Stimulated activated CD4-positive, alpha-beta T cell treated with anti-CD3 and anti-CD28 coated beads, Interleukin-4, amount 100 ng/mL, for 1 hour (primary cell): Measurements from ENCODE around the gene HTR3B.

Experiments used
- DNase-seq: peaks from one replicate; pipeline ENCODE4 v3.0.0-alpha.2; 2020

Gene HTR3B

DNA sequence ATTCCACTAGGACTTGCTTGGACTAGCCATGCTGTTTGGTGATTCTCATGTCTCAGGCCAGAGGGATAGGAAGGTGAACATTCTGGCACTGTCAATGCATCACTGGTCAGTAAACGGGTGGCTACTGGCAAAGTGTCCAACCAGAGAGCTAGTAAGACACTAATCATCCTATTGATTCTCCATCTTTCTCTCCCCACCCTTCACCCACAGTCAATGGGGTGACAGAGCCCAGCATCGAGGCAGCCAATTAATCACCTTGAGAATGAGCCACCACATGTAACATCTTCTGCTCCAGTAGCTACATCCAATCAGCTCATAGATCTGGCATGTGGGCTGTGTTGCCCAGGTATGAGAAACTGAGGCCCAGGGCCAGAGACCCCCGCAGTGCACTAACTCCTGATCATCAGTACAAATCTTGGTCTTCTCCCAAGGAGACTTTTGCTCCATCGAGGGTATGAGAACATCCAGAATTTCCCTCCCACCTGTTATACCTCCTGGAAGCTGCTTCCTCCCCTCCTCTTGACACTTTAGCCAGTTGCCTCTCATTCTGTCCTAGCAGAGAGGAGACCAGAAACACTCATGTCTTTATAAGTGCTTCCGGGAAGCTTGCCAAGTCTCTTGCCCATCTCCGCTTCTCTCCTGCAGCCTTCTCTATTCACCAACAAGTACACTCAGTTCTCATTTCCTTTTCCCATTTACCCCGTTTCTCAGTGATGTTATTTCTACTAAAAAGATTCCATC is 87.3 kb downstream of the HTR3B start:
- DNase-seq, result no peak

DNA sequence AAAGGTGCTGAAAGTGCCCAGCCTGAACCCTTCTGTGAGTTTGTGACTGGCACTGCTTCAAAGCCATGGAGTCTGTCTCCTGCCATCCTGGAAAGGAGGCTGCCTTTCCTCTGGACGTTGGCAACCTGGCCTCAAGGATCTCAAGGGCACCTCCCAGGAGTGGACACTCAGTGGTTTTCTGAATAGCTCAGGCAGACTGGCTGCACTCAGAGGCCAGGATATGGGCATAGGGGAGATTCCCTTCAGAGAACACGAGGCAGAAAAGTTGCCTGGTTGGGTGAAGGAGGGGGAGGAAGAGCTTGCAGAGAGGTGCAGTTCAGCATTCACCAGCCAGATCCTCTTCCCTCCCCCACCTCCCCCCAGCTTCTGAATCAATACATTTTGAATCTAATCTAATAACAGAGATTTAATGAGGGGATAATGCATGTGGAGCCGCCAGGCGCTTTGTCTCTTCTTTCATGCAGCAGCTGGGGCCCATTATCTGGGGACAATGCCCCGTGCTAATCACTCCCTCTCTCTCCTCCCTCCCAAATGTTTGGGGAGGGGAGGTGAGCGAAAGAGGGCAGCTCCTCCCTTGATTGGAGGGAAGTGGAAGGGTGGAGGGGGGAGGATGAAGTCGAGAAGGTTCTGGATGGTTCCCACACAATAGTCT is 88.0 kb downstream of the HTR3B start:
- DNase-seq, result no peak

- DNase-seq, result peak; percentile 30
Measured at GRCh38 chr11:113994077-113994954, 89.7 kb downstream of the HTR3B start.
